OCI-M2 (cell line): Measurements from ENCODE around the gene SLC1A5.
"Not testable (repeated sequence)": the region's sequence is repeated elsewhere in the genome, so short reads cannot be mapped to it uniquely, and the experiment has no call there.

Source experiments
- DNase-seq: peaks from one replicate; lab custom pipeline; 2025; ENCODE audit not compliant: unreplicated experiment; lab: John Stamatoyannopoulos, UW

SLC1A5 gene

DNA sequence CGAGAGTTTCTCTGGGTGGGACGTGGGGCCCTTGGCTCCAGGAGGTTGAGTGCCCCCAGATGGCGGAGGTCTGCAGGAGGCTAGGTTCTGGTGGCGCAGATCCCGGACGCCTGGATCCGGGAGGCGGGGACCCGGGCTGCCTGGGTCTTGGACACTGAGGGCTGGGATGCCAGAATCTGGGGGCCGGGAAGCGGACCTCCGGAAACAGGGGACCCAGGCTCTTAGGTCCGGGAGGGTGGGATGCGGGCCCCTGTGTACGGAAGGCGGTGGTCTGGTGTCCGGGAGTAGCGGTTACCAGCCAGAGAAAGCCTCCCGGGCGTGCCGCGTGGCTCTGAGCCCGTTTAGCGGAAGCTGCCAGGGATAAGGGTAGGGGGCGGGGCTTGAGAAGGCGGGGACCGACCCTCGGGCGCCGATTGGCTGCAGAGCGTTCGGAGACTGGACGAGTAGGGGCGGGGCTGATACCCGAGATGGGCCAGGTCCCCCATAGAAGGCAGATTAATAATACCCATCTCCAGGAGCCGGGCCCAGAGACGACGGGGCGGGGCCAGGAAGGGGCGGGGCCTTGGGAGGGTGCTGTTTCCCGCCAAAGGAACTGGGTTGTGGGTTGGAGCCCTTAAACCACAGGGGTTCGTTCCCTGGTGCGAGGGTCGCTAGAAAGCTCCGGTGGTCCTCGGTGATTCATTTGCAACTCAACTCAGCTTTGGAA, at the start of gene SLC1A5:
TSS of gene SLC1A5 (minus strand) at position 333 of the 706 bp plus-strand sequence. CDS start 629 bp downstream, outside the sequence.
- DNase-seq = peak; percentile 95

DNA sequence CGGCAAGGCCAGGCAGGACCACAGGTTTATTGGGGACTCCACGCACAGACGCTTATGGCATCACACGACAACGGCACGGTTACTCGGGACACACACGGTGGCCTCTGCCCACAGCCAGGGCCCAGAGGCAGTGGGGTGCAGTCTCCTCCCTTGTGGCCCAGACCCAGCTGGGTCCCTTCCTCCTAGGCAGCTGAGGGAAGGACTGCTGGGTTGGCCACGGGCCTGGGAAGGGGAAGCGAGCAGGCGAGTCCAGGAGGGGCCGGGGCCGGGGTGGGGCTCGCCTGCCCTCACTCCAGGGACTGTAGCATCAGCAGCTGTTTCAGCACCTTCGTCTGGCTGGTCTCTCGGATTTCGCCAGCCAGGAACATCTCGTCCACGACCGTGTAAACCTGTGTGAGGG, 49.8 kb upstream of the SLC1A5 start:
- DNase-seq = no peak

DNA sequence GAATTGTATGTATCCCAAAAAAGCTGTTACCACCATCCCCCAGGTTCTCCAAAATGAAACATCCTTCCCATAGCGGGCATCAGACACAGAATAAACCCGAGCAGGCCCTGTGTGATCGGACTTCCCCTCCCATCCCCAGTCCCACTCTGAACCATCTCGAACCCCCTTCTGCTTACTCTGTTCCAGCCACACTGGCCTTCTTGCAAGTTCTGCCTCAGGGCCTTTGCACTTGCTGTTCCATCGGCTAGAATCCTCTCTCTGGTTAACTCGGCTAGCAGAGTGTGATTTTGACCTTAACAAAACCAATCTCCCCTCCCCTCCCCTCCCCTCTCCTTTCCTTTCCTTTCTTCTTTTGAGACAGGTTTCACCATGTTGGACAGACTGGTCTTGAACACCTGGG, 46.6 kb upstream of the SLC1A5 start:
- no peak for DNase-seq

DNA sequence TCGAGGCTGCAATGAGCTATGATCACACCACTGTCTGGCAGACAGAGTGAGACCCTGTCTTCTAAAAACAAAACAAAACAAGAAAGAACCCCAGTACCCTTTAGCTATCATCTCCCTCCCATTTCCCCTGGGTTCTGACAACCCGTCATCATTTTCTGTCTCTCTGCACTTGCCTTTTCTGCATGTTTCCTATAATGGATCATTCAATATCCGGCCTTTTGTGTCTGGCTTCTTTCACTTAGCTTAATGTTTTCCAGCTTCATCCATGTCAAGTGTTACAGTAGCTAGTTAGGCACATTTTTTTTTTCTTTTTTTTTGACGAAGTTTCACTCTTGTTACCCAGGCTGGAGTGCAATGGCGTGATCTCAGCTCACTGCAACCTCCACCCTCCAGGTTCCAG, 45.7 kb upstream of the SLC1A5 start:
- DNase-seq = no peak

DNA sequence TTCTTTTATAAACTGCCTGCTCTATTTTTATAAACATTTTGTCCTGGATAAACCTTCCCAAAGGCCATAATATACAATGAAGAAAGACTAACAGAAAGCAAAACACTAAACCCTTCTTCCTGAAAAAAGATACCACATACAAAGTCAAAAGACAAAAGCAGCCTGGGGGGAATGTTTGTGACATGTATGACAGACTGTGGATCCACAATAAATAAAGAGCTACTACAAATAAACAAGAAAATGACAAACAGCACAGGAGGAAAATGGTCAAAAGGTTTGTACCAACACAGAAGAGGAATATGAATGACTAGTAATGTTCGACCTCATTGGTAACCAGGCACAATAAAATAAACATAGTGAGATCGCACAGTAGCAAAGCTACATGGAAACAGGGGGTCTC, 42.5 kb upstream of the SLC1A5 start:
- no peak for DNase-seq

DNA sequence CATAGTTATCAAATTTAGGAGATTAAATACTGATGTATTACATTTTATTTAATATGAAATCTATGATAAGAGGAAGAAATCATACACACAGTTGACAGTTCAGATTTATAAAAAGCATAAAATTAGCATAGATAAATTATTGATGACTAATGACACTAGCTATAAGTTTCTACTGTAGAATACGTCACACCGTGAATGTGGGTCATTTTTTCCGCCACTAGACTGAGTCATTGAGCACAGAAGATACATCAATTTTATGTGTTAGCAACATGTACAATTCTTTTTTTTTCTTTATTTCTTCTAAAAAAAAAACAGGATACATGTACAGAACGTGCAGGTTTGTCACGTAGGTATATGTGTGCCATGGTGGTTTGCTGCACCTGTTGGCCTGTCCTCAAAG, 40.1 kb upstream of the SLC1A5 start:
- no peak for DNase-seq

DNA sequence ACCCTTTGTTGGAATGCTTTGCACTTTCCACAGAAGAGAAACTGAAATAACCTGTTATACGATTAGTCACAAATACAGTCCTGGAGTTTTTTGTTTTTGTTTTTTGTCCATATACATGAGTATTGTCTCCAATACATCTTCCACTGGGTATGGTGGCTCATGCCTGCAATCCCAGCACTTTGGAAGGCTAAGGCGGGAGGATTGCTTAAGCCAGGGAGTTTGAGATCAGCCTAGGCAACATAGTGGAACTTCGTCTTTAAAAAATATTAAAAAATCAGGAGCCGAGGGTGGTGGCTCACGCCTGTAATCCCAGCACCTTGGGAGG, 37.3 kb upstream of the SLC1A5 start:
- no peak for DNase-seq

DNA sequence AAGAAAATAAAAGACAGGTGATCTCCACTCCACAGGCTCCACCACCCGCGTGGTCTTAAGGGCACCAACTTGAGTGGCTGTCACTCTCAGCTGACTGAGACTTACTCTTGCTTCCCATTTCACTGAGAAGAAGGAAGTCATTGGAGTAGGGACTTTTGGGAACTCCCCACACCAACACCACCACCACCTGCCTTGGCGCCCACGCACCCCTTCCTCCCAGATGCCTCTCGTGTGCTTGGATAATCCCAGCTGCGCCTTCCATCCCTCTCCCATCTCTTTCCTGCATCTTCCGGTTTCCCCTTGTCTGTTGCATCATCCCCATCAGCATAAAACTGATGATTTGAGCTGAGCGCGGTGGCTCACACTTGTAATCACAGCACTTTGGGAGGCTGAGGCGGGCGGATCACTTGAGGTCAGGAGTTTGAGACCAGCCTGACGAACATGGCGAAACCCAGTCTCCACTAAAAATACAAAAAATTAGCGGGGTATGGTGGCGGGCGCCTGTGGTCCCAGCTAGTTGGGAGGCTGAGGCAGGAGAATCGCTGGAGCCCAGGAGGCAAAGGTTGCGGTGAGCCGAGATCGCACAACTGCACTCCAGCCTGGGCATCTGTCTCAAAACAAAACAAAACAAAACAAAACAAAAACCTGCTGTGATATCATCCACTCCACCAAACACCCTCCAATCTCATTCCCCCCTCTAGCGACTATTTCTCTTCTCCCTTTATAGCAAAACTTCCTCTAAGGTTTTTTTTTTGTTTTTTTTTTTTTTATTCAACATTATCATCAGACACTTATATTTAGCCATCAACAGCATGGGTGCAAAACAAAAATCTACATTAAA, 36.7 kb upstream of the SLC1A5 start:
- no peak for DNase-seq

DNA sequence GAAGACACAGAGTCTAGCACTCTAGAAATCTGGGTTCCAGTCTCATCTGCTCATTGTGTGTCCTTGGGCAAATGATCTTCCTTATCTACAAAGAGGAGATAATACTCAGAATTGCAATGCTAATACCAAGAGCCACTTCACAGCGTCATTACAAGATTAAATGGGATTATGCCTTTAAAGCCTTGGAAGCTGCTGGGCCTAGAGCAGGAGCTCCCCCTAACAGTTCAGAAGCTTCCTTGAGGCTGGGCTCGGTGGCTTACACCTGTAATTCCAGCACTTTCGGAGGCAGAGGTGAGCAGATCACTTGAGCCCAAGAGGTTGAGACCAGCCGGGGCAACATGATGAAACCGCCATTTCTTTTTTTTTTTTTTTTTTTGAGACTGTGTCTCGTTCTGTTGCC, 34.7 kb upstream of the SLC1A5 start:
- DNase-seq = no peak

DNA sequence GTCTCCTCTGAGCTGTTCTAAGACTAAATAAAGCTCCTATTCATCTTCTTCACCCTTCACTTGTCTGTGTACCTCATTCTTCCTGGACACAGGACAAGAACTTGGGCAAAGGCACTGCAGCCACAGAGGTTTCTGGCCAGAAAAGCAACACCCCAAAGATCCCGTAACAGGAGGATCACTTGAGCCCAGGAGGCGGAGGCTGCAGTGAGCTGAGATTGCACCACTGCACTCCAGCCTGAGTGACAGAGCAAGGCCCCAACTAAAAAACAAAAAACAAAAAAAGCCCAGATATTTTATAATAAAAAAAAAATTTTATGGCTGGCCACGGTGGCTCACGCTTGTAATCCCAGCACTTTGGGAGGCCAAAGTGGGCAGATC, 34.0 kb upstream of the SLC1A5 start:
- not testable (repeated sequence) for DNase-seq

DNA sequence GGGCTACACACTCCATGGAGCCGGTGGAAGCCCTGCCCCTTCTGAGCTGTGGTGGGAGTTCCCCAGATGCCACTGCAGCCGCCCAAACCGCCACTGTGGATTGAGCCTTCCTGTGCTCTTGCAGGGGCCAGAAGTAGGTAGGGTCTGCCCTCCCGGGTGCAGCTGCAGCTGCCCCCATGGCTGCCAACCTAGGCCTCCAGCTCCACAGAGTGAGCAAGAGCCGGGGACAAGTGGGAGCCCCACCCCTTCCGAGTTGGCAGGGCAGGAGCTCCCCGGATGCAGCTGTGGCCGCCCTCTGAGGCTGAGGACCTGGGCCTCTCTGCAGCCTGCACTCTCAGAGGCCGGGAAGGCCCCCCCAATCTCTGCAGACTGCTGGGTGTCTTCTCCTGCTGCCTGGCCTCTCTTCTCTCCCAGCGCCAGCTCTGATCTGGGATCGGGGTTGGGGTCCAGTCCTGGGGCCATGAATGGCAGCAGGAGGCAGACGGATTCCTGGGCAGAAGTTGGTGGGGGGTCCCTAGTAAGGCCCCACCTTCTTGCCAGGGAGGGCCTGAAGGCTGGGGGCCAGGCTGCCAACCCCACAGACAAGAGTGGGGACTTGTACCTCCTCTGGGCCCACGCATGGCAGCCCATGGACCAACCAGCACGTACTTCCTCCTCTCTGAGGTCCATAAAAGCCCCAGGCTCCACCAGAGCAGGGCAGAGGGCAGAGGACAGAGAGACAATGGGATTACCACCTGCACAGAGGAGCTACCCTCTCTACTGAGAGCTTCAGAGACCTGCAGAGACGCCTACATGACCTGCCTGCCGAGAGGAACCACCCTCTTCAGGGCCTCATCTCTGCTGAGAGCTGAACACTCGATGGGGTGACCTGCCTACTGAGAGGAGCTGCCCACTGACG, 33.4 kb upstream of the SLC1A5 start:
- DNase-seq = no peak

DNA sequence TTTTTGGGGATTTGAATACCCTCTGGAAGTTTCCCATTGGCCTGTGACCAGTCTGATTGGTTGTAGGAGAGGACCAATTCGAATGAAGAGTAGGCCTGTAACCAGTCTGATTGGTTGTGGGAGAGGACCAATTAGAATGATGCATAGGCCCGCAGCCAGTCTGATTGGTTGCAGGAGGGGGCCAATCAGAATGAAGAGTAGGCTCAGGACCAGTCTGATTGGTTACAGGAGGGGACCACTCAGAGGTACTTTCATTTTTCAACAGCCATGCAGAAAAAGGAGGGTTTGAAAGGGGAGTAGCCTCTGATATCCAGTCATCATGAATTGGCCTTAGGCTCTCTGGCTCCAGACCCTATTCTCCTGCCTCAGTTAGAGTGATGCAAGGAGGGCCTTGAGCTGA, 30.4 kb upstream of the SLC1A5 start:
- no peak for DNase-seq

DNA sequence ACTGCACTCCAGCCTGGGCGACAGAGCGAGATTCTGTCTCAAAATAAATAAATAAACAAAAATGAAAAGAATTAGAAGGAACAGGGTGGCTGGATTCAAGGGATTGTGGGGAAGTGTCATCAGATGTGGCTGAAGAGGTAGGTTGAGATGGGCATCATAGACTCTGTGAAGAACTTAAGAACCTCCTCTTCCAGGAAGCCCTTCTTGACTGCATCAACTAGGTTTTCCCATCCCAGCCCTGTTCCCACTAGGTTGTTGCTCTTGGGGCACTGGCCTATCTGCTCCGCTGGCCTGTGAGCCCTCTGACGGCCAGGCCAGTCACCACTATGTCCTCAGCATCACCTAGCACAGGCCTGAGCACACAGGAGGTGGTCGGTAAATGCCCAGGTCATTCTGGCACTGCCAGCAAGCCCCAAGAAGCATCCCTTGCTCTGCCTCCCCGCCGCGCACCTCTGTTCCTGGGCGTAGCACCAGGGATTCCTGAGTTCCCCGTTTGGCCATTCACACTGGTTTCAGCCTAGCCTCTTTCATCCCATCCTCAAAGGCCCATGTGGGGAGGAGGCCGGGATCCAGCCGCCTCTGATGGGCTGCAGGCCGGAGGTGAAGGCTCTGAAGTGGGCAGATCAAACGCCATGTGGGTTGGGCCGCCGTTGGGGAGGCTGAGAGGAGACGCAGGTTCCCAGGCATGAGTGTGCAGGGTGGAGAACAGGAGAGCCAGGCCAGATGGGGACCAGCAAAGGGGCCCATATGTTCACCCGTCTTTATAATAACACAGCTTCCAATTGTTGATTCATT, 27.6 kb upstream of the SLC1A5 start:
- DNase-seq = no peak

DNA sequence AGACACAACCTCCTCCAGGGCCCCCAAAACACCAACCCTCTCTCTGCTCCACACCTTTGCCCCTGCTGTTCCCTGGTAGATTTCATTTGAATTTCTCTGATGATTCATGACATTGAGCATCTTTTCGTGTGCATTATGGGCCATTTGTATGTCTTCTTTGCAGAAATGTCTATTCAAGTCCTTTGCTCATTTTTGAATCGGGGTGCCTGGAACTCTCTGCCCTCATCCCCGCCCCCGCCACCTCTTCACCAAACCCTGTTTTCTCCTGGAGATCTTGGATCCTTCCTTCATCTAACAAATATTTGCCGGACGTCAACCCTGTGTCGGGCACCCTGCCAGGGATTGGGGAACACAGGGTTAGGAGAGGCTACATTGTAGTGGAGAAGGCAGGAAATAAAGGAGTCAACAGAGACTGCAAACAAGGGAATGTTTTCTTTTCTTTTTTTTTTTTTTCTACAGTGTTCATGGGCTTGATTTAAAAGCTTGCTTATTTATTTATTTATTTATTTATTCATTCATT, 25.5 kb upstream of the SLC1A5 start:
- DNase-seq = no peak

DNA sequence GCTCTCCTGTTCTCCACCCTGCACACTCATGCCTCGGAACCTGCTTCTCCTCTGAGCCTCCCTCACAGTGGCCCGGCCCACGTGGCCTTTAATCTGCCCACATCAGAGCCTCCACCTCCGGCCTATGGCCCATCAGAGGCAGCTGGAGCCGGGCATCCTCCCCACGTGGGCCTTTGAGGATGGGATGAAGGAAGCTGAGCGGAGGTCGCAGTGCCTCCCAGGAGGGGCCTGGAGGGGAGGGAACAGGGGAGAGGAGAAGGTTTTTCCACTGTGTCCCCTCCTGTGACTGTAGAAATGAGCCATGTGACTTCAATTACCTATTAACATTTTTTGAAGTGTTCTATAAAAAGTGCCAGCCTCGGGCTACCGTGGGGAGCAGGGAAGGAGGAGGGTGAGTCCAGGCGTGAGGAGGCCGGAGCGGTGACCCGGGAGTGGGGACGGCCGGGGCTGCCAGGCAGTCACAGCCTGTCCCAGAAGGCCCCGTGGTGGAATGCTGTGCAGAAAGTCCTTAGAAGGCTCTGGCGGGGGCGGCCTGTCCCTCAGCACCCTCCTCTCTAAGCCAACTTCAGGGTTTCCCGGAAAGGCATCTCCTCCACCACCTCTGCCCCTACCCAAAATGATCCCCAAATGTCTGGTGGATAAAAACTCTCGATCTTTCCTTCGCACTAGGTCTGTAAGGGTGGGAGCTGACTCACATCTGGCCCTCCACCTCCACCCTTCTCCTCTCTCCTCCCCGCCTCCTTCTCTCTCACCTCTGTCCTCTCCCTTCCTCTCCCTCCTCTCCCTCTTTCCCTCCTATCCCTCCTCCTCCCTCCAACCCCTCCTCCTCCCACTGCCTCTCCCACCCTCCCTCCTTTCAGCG, 24.8 kb upstream of the SLC1A5 start:
- no peak for DNase-seq

DNA sequence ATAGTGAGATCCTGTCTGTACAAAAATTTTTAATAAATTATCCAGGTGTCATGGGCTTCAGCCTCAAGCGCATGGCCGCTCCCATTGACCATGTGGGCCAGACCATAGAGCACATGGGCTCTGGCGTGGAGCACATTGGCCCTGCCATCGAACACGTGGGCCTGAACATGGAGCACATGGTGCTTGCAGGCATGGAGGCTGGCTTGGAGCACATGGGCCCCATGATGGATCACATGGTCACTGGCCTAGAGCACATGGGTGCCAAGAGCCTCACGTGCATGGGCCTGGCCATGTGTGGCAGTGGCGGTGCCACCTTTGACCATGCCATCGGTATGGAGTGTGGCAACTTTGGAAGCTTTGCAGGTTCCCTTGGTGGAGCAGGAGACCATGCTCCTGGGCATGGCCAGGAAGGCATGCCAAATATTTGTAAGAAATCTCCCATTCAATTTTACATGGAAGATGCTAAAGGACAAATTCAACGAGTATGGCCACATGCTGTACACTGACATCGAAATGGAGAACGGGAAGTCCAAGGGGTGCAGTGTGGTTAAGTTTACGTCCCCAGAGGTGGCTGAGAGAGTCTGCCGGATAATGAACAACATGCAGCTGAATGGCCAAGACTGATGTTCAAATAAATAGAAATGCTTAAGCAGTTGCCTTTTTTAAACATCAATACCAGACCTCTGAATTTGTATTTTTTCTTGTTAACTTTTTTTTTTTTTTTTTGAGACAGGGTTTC, 21.3 kb upstream of the SLC1A5 start:
- DNase-seq = no peak

DNA sequence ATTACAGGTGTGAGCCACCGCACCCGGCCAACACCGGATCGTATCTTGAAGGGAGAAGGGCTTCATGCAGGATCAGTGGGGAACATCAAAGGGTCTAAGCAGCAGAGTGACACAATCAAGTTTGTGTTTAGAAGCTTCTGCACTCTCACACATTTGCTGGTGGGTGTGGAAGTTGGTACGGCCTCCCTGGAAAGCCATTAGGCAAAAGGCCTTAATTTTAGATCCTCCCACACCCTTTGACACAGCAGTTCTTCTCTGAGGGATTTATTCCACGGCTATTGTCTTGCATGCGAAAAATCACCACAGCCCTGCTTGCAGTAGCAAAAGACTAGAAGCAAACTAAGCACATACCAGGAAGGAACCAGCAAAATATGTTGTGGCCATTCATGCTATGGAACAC, 18.3 kb upstream of the SLC1A5 start:
- no peak for DNase-seq

DNA sequence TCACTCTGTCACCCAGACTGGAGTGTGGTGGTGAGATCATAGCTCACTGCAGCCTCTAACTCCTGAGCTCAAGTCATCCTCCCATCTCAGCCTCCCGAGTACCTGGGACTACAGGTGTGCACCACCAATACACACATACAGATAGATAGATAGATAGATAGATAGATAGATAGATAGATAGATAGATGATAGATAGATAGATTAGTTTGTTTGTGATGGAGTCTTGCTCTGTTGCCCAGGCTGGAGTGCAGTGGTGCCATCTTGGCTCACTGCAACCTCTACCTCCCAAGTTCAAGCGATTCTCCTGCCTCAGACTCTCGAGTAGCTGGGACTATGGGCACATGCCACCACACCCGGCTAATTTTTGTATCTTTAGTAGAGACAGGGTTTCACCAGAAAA, 16.0 kb upstream of the SLC1A5 start:
- not testable (repeated sequence) for DNase-seq

DNA sequence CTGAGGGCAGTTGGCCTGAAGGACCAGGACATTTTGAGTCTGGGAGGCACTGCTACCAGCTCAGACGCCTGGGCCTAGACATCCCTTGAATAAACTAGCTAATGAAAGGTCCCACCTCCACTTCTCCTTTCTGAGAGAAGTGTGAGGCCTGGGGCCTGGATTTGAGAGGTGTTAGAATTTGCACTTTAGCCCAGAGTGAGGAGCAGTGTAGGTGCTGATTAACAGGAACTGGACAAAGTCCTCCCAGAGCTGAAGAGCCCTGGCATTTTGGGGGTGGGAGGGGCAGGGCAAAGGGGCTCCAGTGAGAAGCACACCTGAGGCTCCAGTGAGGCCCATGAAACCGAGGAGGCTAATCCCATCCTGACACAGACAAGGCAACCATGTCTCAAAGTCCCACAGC, 15.2 kb upstream of the SLC1A5 start:
- no peak for DNase-seq
